NCI-H82 treated with DMSO at 0.1 percent for 48 hours (cell line): ENCODE data around the gene CHMP1B.

Source experiments
- DNase-seq: peaks from one replicate; lab custom pipeline; 2025; ENCODE audit not compliant: unreplicated experiment; lab: John Stamatoyannopoulos, UW

The CHMP1B gene, protein sequence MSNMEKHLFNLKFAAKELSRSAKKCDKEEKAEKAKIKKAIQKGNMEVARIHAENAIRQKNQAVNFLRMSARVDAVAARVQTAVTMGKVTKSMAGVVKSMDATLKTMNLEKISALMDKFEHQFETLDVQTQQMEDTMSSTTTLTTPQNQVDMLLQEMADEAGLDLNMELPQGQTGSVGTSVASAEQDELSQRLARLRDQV

DNA sequence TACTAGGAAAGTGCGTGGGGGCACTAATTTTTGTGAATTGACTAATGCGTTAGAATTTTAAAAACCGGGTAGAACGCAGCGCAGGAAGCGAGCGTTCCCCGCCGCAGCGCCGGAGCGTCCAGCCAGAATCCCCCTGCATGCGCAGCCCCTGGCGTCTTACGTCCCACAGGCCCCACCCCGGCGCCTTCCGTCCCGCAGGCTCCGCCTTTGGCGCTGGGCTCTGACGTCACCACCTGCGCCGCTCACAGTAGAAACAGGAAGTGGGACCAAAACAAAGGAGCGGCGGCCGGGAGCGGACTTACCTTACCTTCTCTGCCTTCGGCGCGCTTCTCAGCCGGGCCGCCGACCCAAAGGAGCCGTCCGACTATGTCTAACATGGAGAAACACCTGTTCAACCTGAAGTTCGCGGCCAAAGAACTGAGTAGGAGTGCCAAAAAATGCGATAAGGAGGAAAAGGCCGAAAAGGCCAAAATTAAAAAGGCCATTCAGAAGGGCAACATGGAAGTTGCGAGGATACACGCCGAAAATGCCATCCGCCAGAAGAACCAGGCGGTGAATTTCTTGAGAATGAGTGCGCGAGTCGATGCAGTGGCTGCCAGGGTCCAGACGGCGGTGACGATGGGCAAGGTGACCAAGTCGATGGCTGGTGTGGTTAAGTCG, at the start of gene CHMP1B:
CHMP1B (plus strand) TSS at position 268 of the 660 bp plus-strand sequence; CDS start at position 367, 99 bp downstream.
- peak; percentile 70 for DNase-seq

- no peak for DNase-seq
Measured at GRCh38 chr18:11801573-11801972, 49.6 kb upstream of the CHMP1B start.

- DNase-seq = no peak
Measured at GRCh38 chr18:11802158-11802557, 49.1 kb upstream of the CHMP1B start.

GRCh38 chr18:11802586-11802985, 48.6 kb upstream of the CHMP1B start:
- no peak for DNase-seq

DNA sequence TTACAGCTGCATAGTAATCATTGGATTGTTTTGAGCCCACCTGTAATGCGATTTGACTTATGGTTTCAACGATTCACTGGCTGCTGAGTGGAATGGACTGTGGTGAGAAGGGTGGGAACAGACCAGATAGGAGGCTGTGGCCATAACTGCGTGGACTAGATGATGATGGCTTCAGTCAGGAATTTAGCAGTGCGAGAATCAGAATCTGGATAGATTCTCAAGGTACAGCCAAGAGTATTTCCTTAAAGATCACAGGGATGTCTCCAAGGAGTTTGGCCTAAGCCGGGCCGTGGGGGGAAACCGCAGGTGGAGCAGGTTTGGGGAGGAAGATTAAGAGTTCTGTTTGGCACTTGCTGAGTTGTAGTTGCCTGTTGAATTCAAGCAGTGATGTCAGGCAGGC, 44.0 kb upstream of the CHMP1B start:
- DNase-seq = no peak

DNA sequence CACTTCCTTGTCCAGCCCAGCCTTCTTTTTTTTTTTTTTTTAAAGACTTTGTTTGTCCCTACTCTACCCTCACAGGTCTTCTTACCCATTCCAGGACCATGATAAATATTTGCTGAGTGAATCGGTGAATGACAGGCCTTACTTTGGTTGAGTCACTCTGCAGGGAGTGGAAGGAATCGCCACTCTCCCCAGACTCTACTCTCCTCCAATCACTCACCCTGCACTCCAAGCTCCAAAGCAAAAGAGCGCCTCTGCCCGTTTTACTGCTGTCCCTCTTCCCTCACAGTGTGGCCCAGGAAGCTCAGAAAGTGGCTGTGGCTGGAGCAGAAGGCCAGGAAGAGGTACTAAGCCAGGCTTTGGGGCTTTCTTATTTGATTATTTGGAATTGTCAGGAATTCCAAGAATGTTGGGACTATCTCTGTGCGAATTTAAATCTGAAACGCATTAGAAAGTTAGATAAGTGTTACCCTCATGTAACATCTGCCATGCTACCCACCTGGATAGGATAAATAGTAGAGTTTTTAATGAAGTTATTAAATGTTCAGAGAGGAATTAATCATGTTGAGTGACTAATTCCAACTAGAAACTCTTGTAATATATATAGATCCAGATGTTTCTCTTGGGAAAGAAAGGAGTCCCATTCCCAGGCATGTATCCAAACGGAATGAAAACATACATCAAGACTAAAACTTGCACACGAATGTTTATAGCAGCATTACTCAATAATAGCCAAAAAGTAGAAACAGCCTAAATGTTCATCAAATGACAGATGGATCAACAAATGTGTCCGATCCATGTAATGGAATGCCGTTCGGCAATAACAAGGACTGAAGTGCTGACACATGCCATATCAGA, 43.0 kb upstream of the CHMP1B start:
- DNase-seq = no peak

DNA sequence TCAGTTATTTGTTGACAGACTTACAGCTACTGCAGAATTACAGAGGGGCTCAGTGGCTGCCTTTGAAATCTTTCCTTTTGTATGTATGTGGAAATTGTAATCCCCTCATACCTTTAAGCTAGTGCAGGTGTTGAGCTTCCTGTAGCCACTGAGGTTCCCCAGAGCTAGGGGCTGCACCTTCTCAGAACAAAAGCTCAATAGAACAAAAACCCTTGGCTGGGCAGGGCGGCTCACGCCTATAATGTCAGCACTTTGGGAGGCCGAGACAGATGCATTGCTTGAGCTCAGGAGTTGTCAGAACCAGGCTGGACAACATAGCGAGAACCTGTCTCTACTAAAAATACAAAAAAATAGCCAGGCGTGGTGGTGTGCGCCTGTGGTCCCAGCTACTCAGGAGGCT, 41.3 kb upstream of the CHMP1B start:
- DNase-seq = no peak

- DNase-seq = no peak
Measured at GRCh38 chr18:11810379-11810778, 40.8 kb upstream of the CHMP1B start.

DNA sequence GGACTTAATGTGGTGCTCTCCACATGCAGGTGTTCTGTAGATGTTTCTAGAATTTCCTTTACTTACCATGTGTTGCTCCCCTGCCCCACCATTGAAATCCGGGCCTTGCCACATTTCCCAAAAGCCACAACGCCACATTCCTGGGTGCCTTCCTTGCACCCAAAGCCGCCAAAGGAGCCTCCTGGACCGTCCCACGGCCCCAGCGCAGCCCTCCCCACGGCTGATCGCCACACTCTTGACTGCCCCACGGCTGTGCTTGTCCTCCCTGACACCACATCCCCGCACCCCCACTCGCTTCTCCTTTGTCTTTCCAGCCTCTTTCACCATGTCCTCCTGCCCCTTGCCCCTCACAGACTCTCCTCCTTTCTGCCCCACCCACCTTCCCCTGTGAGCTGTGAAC, 40.2 kb upstream of the CHMP1B start:
- DNase-seq = no peak

DNA sequence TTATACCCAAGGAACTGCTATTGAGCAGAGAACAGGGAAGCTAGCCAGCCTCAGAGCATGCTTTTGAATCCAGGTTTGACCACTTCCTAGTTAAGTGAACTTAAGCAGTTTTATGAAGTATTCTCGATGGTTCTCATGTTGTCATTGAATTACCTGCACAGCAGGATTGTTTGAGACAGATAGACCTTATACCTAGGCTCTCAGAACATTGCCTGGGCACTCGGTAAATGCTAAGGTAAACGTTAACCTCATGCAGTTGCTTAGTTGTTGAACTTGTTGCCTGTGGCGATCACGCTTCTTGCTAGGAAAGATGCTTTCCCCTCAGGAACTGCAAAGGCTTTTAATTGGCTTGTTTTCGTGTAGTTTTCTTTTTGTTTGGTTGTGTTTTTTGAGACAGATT, 34.0 kb upstream of the CHMP1B start:
- no peak for DNase-seq

GRCh38 chr18:11818486-11819203, 32.6 kb upstream of the CHMP1B start:
- no peak for DNase-seq

- no peak for DNase-seq
Measured at GRCh38 chr18:11819938-11820337, 31.3 kb upstream of the CHMP1B start.

DNA sequence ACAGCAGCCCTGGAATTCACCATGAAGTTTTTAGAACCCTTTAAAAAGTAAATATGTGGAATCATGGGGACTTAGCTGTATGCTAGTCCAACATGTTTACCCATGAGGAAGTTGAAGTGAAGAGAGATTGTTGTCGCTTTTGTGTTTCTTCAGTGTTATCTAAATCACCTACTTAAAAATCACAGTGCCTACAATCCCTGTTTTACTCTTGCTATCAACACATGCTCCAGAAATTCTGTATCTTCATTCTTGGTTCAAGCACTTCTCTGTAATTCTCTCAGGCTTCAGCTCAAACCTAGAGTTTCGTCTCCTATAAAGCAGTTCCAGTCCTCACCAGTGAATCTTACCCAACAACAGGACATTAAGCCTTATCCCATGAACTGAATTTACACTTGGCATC, 30.5 kb upstream of the CHMP1B start:
- DNase-seq = no peak

DNA sequence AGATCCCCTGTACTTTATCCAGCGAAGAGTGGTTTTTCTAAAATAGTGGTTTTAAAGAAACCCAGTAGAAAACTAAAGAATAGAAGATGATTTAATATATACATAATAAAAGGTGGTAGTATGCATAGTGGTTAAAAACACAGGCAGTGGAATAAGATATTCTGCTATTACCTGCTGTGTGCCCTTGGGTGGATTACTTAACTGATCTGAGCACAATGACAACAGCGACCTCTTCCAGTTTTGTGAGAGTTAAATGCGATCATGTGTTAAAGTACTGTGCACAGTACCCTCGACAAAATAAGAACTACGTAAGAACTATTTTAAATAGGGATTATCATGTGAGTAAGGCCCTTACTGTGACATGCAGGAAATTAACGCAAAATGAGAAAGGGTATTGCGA, 30.0 kb upstream of the CHMP1B start:
- DNase-seq = no peak

DNA sequence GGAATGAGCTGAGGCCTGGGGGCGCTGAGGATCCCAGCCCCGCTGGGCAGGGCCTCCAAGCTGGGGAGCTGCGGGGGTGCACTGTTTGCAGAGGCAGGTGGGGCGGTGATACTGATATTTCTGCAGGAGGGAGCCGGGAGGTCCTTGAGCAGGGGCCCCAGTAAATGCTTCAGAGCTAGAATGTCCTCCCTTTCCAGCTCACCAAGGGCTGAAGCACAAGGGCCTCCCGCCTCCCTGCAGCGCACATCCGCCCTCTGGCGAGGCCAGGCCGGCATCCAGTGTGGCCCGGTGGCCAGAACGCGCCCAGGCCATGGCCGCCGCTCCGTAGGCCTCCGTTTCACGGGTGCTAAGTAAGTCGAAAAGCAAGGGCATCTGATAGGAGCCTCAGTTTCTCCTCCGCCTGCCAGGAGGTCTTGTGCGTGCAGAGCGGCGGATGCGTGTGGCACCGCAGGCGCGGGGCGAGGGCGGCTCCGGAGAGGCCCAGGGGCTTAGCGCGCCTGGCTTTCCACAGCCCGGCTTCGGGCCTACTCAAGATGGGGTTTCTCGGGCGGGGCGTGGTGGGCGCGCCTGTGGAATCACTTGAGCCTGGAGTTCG, 29.5 kb upstream of the CHMP1B start:
- no peak for DNase-seq

DNA sequence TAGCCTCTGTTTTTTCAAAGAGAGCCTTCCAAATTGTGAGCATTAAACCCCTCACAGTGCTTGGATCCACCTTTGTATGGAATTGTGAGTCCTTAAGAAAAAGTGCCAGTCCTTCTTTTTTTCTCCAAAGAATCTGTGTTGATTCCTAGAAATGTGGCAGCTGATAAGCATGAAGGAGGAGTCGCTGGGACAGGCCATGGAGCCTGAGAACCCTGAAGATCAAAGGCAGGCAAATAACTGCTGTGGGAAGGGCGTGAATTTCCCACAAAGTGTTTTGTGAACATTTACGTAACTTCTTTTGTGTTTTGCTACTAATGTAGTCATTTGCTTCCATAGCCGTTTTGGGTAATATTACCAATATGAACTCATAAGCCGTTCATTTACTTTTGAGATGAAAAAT, 27.7 kb upstream of the CHMP1B start:
- no peak for DNase-seq

DNA sequence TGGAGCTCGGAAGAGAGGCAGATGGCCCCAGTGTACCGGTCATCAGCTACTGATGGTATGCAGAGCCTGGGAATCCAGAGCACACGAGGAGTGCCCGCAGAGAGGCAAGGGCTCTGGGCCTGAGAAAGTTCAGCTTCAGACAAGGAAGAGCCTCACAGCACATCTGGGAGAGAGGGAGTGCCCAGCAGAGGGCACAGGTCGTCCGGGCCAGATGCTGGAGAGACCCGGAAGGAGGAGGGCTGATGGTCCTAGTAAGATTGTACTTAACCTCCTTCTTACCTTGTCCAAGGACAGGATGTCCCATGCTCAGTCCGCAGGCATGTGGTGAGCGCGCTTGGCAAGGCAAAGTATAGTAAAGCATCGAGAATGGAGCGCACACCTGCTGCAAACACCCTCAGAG, 24.4 kb upstream of the CHMP1B start:
- DNase-seq = no peak

DNA sequence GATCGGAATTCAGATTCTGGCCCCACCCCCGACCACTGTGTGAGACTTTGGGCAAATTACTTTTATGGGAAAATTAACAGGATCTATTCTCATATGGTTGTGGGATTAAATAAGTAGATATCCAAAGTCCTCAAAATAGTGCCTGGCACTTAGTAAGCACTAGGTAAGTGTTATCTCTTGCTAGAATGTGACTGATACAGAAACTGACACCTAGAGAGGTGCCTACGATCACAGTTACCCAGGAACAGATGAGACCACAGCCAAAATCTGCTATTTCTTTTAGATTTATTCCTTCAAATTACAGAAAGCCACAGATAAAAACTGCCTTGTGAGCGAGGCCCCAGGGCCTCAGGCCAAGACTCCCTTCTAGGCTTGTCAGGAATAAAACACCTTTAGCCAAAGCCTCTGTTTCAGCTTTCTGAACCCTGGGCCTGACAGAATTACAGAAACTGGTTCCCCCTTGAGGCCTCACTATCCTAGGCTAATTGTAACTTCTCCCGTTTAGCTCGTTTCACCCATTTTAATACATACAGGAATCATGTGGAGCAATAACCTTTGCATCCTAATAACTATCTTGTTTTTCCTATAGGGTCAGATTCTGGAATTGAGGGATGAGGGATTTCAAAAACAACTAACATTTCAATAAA, 22.3 kb upstream of the CHMP1B start:
- no peak for DNase-seq

DNA sequence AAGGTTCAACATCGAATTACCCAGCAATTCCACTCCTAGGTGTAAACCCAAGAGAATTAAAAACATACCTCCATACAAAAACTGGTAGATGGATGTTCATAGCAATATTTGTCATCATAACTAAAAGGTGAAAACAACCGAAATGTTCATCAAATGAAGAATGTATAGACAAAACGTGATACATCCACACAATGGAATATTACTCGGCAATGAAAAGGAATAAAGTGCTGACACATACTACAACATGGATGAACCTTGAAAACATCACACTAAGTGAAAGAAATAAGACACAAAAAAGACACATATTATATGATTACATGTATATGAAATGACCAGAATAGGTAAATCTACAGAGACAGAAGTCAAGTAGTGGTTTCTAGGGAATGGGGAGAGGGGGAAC, 20.6 kb upstream of the CHMP1B start:
- DNase-seq = no peak

DNA sequence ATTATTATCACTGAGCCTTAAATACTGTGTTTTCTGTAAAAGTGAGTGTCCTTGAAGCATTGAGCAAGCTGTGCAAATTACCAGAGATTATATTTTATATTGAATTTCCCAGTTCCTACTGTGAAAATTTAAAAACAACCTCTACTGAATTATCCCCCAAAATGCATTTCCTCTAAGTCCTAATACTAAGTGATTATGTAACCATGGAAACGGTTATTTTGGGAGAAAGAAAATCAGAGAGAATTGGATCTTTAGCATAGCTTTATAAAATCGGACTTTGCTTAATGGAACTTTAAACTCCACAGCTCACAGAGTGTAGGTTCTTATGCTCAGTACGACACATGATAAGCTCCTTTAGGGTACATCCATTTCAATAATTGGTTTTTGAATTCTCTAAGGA, 19.3 kb upstream of the CHMP1B start:
- DNase-seq = no peak

GRCh38 chr18:11834772-11835171, 16.4 kb upstream of the CHMP1B start:
- DNase-seq = no peak
